ENCODE data around the gene IARS2.
"Not testable (repeated sequence)": the region's sequence is repeated elsewhere in the genome, so short reads cannot be mapped to it uniquely, and the experiment has no call there.

IARS2 gene

DNA sequence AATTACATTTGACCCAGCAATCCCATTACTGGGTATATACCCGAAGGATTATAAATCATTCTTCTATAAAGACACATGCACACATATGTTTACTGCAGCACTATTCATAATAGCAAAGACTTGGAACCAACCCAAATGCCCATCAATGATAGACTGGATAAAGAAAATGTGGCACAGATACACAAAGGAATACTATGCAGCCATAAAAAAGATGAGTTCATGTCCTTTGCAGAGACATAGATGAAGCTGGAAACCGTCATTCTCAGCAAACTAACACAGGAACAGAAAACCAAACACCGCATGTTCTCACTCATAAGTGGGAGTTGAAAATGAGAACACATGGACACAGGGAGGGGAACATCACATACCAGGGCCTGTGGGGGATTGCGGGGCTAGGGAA, 76.0 kb downstream of the IARS2 start:
- DNase-seq = not testable (repeated sequence)

DNA sequence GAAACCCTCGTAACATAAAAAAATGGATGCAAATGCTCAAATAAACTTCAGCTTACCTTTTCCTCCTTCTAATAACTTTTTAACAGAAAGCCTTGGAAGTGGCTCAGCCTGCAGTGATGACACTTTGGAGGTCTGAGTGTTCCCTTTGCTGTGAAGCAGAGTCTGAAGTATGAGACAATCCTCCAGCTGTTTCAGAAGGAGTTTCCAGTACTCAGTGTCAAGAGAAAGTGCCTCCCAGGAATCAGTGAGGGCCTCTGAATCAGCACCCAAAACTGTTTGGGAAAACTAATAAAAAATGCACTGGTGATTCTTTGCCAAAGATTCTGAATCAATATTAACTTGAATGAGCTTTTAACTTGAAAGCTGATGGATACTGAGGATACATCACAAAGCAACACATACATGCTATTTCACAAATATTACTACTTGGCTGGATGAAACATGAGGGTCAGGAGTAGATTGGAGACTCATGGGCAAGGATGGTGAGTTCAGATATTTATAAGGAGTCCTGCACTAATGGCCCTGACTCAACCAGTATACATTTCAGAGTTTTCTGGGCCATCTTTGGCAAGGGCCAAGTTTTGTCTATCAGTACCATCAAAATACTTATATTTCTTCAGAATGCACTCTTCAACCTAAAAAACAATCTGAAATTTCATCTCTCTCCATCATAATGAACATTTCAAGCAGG, 77.0 kb downstream of the IARS2 start:
- DNase-seq = no peak

DNA sequence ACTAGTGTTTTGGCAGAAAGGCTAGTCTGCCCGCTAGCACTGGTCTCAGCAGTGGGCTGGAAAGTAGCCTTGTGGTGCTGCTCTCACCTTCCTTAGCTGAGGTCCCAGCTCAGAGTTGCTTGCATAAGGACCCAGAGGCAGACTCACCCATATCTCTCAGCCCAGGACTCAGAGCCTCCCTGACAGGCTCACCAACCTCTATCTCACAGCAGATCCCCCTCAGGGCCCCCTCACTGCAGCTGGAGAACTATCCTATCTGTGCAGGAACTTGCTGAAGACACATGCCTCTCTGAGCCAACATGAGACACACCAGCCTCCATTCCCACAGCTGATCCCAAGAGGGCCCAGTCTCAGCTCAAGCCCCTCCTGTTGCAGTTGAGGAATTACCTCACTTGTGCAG, 82.6 kb downstream of the IARS2 start:
- DNase-seq = no peak

DNA sequence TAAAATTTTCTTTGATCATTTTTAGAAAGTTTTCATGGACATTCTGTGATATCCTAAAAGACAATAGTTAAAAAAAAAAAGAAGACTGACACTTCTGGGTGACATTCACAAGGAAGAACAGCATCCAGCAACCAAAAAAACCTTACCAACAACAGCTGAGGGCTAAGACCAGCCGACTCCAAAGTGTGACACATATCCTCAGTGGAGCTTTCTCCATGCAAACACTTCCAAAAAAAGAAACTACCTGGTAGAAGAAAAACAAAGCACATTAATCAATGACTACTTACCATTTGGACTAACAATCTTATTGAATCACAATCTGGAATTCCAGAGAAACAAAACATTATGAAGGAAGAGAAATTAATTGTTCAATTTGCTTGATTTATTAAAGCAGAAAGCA, 88.2 kb downstream of the IARS2 start:
- DNase-seq = no peak

DNA sequence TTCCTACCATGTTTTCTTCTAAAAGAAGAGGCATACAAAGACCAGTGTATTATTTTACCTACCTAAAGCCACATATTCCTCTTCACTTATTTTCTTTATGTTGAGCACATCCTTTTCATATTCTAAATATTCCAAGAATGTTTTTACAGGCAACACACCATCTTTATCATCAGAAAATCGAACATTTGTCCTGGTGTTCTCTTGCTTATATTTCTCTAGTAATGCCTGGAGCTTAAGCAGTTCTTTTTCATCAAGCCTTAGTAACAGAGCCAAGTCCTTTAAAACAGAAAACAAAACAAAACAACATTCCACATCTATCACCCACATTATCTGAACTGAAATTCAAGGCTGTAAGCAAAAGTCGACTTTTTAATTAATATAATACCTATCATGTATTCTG, 88.7 kb downstream of the IARS2 start:
- DNase-seq = no peak

DNA sequence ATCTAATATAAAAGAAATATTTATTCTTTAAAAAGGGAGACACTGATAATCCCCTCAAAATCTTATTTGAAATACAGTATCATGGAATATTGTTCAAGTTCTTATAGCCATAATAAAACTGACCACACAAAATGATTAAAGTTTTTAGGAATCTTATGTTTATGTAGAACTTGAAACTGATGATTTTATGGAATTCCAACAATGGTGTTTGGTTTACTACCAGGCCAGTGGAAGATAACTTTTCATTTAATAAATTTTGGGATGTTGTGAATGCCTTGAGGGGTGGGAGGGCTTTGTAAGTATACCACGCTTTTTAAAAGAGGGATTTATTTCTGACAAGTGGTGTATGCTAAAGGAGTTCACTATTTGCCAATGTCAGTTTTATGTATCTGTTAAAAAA, 90.6 kb downstream of the IARS2 start:
- DNase-seq = no peak

DNA sequence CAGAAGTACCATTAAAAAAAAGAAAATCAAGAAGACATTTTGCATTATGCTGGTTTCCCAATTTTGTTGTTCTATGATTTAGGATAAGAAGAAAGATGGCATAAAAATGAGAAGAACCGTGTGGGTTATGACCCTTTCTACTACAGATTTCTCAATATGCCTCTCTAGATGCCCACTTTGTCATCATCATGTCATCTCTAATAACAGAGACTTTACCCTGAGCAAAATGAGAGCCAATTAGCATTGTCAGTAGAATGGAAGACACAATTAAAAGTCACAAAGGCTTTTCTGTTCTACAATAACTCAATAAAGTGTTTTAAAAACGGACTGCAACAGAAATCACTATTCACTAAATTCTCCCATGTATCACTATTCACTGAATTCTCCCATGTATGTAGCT, 92.8 kb downstream of the IARS2 start:
- no peak for DNase-seq

DNA sequence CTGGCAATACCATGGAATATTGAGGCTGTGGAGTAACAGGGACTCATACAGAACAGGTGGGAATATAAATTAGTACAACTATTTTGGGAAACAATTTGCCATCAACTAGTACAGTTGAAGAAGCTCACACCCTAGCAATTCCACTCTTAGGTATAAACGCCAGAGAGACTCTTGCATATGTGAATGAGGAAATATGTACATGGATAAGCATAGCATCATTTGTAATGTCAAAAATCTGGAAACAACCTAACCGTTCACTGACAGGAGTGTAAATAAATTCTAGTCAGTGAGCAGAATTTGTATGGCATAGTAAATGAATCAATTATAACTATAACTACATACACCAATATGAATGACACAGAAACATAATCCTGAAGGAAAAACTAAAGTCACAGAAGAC, 94.6 kb downstream of the IARS2 start:
- DNase-seq = no peak

DNA sequence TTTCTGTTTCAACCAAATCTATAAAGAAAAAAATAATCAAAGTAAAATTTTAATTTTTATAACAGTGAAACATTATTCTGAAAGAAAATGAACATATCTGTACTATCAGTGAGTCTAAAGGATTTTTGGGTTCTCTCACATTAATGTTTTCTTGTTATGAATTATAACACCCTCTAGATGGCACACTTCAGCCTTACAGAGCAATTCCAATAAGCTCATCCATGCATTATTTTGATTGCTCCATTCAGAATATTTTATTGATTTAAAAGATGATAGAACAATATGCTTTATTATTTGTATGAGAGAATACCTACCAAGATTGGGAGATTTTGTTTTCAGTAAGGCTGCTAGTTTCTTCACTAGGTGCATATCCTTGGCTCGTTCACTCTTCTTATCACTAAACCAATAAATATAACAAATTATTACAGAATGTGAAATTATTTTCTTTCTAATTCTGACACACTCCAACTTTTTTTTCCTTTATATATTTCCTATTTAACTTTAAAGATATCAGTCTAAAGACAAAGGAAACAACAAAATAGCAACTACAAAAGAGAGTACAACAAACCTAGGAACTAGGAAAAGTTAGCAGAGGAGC, 95.9 kb downstream of the IARS2 start:
- DNase-seq = no peak

DNA sequence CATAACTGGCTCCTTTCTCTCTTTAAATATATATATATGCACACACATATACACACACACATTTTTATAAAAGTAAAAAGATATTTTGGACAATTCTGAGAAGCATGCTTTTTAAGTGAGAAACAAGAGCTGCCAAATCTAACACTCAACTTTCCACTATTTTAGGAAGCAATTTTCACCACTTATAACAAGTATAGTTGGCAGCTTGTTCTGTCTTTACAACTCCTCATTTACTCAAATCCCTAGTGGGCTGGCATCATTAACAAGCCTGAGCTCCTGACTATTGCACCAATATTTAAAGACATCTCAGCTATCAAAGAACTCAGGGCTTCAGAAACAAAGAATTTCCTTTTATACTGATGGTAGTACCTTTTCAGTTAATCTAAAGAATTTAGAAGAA, 101.8 kb downstream of the IARS2 start:
- DNase-seq = no peak

Data from C1 segment of cervical spinal cord (tissue), 14 donors.